ENCODE measurements around the gene GVQW3. TPM values are rescaled to one million over a fixed set of nuclear protein-coding genes. Genes with fewer than 3 reads are reported as not detected.

Gene GVQW3
- total RNA-seq, 1 experiment from 2014 or later: 4.7 TPM

DNA sequence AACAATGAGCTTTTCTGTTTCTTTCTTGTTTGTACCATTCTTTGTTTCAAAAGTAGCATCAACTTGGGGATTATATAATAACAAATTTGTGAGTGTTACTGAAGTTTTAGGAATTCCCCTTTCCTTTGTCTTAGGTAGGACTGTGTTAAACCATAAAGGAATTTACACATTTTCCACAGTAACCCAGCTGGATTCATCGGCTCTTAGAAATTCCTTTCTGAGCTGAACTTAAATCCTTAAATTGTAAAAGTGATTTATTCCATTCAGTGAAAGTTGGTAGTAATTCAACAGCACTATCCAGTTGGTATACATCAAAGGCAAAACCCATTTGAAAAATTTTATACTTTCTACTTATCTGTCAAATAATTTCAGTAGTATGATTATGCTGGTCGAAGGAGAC lies 75.4 kb downstream of the GVQW3 start:
- intact Hi-C loops (cut with micrococcal nuclease): no loop called here
- ATAC-seq (no peak), DNase-seq (ENCODE audit: low read depth, low spot score) (no peak)
- RAD21 ChIA-PET (ENCODE audit: low non-redundant PET in 1 of 2, low total read pairs in 2 of 2, uncharacterized antibody in 2 of 2, unreplicated experiment in 2 of 2): no interaction called here
- no TSS peak for BruUV-seq (replicated peaks)
- H3K9ac ChIP-seq (ENCODE audit: low read length): no peak overlapping the region
- H3K9me2 ChIP-seq (ENCODE audit: insufficient read depth): no peaks in the 10 kb centered on the region
- no peak overlapping the region for H3K4me2 ChIP-seq (ENCODE audit: low read length)
- peaks cover 7 to 8% of the 10 kb centered on the region in 2 experiments; a peak in 2 of 4 replicates for H3K36me3 ChIP-seq (ENCODE audit: control insufficient read depth in 1 of 2, insufficient read depth in 2 of 2, low read length in 2 of 2)
- no peaks in the 10 kb centered on the region for H3K27me3 ChIP-seq (ENCODE audit: insufficient read depth, low read length)
- TF ChIP-seq TCF7L2 (IDR thresholded peaks at IDR 0.05; ENCODE audit: borderline replicate concordance, extremely low read depth, insufficient read depth, insufficient read length): no peak
- TF ChIP-seq YY1 (IDR thresholded peaks at IDR 0.05; ENCODE audit: extremely low read depth, insufficient replicate concordance, low read depth, low read length): no peak
- no peak for TF ChIP-seq SRF (IDR thresholded peaks at IDR 0.05; ENCODE audit: low read depth)
- TF ChIP-seq FOSL1 (IDR thresholded peaks at IDR 0.05; ENCODE audit: low read depth): no peak
- TF ChIP-seq EGR1 (IDR thresholded peaks at IDR 0.05; ENCODE audit: low read depth): no peak
- no peak for TF ChIP-seq ELF1 (IDR thresholded peaks at IDR 0.05; ENCODE audit: borderline replicate concordance, low read depth)
- TF ChIP-seq CBX3 (IDR thresholded peaks at IDR 0.05; ENCODE audit: low read depth): no peak
- no peak for TF ChIP-seq ZNF274 (IDR thresholded peaks at IDR 0.05; ENCODE audit: low read depth, low read length)
- TF ChIP-seq, protein P1, sequence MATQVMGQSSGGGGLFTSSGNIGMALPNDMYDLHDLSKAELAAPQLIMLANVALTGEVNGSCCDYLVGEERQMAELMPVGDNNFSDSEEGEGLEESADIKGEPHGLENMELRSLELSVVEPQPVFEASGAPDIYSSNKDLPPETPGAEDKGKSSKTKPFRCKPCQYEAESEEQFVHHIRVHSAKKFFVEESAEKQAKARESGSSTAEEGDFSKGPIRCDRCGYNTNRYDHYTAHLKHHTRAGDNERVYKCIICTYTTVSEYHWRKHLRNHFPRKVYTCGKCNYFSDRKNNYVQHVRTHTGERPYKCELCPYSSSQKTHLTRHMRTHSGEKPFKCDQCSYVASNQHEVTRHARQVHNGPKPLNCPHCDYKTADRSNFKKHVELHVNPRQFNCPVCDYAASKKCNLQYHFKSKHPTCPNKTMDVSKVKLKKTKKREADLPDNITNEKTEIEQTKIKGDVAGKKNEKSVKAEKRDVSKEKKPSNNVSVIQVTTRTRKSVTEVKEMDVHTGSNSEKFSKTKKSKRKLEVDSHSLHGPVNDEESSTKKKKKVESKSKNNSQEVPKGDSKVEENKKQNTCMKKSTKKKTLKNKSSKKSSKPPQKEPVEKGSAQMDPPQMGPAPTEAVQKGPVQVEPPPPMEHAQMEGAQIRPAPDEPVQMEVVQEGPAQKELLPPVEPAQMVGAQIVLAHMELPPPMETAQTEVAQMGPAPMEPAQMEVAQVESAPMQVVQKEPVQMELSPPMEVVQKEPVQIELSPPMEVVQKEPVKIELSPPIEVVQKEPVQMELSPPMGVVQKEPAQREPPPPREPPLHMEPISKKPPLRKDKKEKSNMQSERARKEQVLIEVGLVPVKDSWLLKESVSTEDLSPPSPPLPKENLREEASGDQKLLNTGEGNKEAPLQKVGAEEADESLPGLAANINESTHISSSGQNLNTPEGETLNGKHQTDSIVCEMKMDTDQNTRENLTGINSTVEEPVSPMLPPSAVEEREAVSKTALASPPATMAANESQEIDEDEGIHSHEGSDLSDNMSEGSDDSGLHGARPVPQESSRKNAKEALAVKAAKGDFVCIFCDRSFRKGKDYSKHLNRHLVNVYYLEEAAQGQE (IDR thresholded peaks at IDR 0.05; ENCODE audit: low read depth): no peak
- no peak for TF ChIP-seq CEBPB (IDR thresholded peaks at IDR 0.05; ENCODE audit: low read depth)
- TF ChIP-seq POLR2A (IDR thresholded peaks at IDR 0.05; ENCODE audit: borderline replicate concordance, extremely low read depth, insufficient read depth, insufficient read length): no peak
- TF ChIP-seq ZBTB33 (IDR thresholded peaks at IDR 0.05; ENCODE audit: extremely low read depth, insufficient replicate concordance, low read length): no peak
- TF ChIP-seq, protein P2, sequence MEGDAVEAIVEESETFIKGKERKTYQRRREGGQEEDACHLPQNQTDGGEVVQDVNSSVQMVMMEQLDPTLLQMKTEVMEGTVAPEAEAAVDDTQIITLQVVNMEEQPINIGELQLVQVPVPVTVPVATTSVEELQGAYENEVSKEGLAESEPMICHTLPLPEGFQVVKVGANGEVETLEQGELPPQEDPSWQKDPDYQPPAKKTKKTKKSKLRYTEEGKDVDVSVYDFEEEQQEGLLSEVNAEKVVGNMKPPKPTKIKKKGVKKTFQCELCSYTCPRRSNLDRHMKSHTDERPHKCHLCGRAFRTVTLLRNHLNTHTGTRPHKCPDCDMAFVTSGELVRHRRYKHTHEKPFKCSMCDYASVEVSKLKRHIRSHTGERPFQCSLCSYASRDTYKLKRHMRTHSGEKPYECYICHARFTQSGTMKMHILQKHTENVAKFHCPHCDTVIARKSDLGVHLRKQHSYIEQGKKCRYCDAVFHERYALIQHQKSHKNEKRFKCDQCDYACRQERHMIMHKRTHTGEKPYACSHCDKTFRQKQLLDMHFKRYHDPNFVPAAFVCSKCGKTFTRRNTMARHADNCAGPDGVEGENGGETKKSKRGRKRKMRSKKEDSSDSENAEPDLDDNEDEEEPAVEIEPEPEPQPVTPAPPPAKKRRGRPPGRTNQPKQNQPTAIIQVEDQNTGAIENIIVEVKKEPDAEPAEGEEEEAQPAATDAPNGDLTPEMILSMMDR (IDR thresholded peaks at IDR 0.05 in 2 of 3, conservative IDR thresholded peaks at IDR 0.05 in 1 of 3; ENCODE audit: borderline replicate concordance in 1 of 3, insufficient read depth in 1 of 3, low read depth in 2 of 3, low read length in 2 of 3): no peak
- no peak for TF ChIP-seq ATF3 (IDR thresholded peaks at IDR 0.05)
- no peak for TF ChIP-seq RAD21 (IDR thresholded peaks at IDR 0.05; ENCODE audit: low read depth)
- TF ChIP-seq MAX (IDR thresholded peaks at IDR 0.05): no peak
- no peak for TF ChIP-seq EZH2phosphoT487 (IDR thresholded peaks at IDR 0.05; ENCODE audit: borderline replicate concordance)
- no peak for TF ChIP-seq POLR2AphosphoS5 (IDR thresholded peaks at IDR 0.05; ENCODE audit: low read depth, low read length)
- no peak for TF ChIP-seq JUND (IDR thresholded peaks at IDR 0.05)
- TF ChIP-seq SP1 (IDR thresholded peaks at IDR 0.05; ENCODE audit: low read depth): no peak
- H2AFZ ChIP-seq (ENCODE audit: low read depth, low read length, poor library complexity, severe bottlenecking): no peak overlapping the region
- H3K27ac ChIP-seq (ENCODE audit: low read depth, low read length): no peak overlapping the region
- peaks cover 3 to 6% of the 10 kb centered on the region in 2 experiments; a peak in 1 of 4 replicates for H3K4me1 ChIP-seq (ENCODE audit: control insufficient read depth in 1 of 2, insufficient read depth in 2 of 2, low read length in 2 of 2)
- H3K9me3 ChIP-seq (ENCODE audit: control insufficient read depth in 1 of 2, insufficient read depth in 1 of 2, low read depth in 1 of 2, low read length in 2 of 2): no peaks in the 10 kb centered on the region
- POLR2A ChIA-PET: interaction anchor here (0.6 kb wide), 1 partner anchor 67 kb away, joined by 3 read pairs; no protein-coding TSS in a partner anchor
- H4K20me1 ChIP-seq (ENCODE audit: insufficient read depth): no peaks in the 10 kb centered on the region
- CTCF ChIA-PET: no interaction called here
- 0 out of 2 replicates have a peak, but pooled peaks cover 9% of the 10 kb centered on the region for H3K79me2 ChIP-seq (ENCODE audit: insufficient read depth, low read length)
- H3K4me3 ChIP-seq (replicated peaks in 1 of 2; ENCODE audit: low read depth in 1 of 2, low read length in 2 of 2): no peak overlapping the region

Data from HCT116 (cell line).